ENCODE measurements around the gene LRRC17.

DNA sequence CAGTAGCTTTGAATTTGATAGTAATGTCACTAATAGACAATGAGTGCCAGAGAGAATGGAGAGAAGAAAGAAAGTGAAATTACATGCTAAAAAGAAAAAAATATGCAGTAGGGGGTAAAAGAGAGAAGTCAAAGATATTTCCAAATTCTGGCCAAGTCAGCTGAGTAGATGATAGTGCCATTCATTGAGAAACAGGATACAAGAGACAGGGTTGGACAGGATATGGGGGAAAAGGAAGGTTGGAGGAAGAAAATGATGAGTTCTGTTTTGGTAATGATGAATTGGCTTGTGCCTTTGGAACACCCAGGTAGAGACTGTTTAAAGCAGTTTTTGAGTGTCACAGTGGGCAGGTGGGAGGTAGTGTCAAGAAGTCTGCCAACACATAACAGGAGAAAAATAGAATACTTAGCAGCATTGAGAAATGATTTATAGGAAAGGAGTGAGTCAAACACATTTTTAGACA lies 78.3 kb downstream of the LRRC17 start:
- TF ChIP-seq POLR2A (IDR thresholded peaks at IDR 0.05): no peak
- no peak for TF ChIP-seq CTCF (IDR thresholded peaks at IDR 0.05)
